Endothelial cell (in vitro differentiated cells): ENCODE results near the gene JAG2. TPM values are rescaled to one million over a fixed set of nuclear protein-coding genes. Genes with fewer than 3 reads are reported as not detected.

Source experiments
- DNase-seq: peaks from one replicate; pipeline ENCODE4 v3.0.0; 2021; ENCODE audit warnings: low spot score
- H3K27ac Mint-ChIP-seq: one replicate; pipeline ENCODE4 v1.8.0; 2021; ENCODE audit warnings: mixed read lengths, inconsistent platforms; ENCODE audit not compliant: unreplicated experiment
- H3K27me3 Mint-ChIP-seq: one replicate; pipeline ENCODE4 v1.8.0; 2021; ENCODE audit warnings: mild to moderate bottlenecking, moderate library complexity, mixed read lengths, inconsistent platforms; ENCODE audit not compliant: unreplicated experiment
- H3K36me3 Mint-ChIP-seq: one replicate; pipeline ENCODE4 v1.8.0; 2021; ENCODE audit warnings: mild to moderate bottlenecking, low read depth, mixed read lengths, inconsistent platforms; ENCODE audit not compliant: unreplicated experiment
- H3K4me1 Mint-ChIP-seq: one replicate; pipeline ENCODE4 v1.8.0; 2021; ENCODE audit warnings: mild to moderate bottlenecking, mixed read lengths, inconsistent platforms; ENCODE audit not compliant: unreplicated experiment
- H3K4me3 Mint-ChIP-seq: one replicate; pipeline ENCODE4 v1.8.0; 2021; ENCODE audit warnings: mild to moderate bottlenecking, mixed read lengths, inconsistent platforms; ENCODE audit not compliant: unreplicated experiment
- H3K9me3 Mint-ChIP-seq: one replicate; pipeline ENCODE4 v1.8.0; 2021; ENCODE audit warnings: mixed read lengths, inconsistent platforms; ENCODE audit not compliant: unreplicated experiment
- total RNA-seq: library from RNA; stranded (reverse); fragmentation: NEBNext Ultra II Directional; extraction: Animal tissue kit (Norgen Biotek cat#: 25700); gene quantifications from one replicate; pipeline ENCODE4 v1.2.1, GENCODE V29; 2021; ENCODE audit not compliant: unreplicated experiment
- TF ChIP-seq, protein P1 (sequence below): fragments of 200-600 bp; sonication (generic); IDR thresholded peaks from one replicate; pipeline ENCODE4 v1.5.0; 2021; ENCODE audit warnings: antibody characterized with exemption; ENCODE audit not compliant: unreplicated experiment

The JAG2 gene
- total RNA-seq, 1 donor from 2014 or later = 280 TPM

DNA sequence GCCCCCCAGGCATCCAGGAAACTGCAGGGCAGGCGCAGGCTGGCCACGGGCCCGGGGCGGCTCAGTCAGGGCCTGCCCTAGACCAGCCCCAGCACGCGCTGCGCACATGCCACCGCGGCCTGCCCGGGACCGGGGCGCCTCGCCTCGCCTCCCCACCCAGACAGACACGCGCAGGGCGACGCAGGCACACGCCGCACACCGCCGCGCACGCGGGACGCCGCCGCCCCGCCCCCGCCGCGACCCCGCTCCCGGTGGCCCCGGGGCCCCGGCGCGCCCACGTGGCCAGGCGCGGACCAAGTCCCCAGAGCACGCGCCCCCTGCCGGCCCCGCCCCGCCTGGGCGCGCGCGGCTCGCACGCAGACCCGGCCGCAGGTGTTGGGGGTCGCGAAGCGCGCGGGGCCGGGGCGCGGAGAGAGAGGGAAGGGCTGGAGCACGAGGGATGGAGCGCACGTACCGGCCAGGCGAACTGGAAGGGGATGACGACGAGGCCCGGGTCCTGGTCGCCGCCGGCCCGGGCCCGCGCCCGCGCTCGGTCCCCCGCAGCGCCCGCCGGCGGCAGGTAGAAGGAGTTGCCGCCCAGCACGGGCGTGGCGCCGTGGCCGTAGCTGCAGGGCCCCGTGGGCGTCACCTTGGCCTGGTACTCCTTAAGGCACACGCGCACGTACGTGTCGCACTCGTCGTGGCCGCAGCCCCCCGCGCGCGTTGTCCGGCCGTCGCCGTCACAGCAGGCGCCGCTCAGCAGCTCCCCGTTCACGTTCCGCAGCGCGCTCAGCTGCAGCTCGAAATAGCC lies 1.1 kb downstream of the JAG2 start:
- H3K4me3 Mint-ChIP-seq = peak overlapping the region; percentile 90
- TF ChIP-seq, protein P1, sequence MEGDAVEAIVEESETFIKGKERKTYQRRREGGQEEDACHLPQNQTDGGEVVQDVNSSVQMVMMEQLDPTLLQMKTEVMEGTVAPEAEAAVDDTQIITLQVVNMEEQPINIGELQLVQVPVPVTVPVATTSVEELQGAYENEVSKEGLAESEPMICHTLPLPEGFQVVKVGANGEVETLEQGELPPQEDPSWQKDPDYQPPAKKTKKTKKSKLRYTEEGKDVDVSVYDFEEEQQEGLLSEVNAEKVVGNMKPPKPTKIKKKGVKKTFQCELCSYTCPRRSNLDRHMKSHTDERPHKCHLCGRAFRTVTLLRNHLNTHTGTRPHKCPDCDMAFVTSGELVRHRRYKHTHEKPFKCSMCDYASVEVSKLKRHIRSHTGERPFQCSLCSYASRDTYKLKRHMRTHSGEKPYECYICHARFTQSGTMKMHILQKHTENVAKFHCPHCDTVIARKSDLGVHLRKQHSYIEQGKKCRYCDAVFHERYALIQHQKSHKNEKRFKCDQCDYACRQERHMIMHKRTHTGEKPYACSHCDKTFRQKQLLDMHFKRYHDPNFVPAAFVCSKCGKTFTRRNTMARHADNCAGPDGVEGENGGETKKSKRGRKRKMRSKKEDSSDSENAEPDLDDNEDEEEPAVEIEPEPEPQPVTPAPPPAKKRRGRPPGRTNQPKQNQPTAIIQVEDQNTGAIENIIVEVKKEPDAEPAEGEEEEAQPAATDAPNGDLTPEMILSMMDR = peak; percentile 56
- H3K27me3 Mint-ChIP-seq = peaks cover 20% of the 10 kb centered on the region
- H3K27ac Mint-ChIP-seq = no peak overlapping the region
- H3K4me1 Mint-ChIP-seq = peaks cover 30% of the 10 kb centered on the region
- no peaks in the 10 kb centered on the region for H3K9me3 Mint-ChIP-seq
- H3K36me3 Mint-ChIP-seq = peaks cover 6% of the 10 kb centered on the region
- DNase-seq = peak; percentile 34

DNA sequence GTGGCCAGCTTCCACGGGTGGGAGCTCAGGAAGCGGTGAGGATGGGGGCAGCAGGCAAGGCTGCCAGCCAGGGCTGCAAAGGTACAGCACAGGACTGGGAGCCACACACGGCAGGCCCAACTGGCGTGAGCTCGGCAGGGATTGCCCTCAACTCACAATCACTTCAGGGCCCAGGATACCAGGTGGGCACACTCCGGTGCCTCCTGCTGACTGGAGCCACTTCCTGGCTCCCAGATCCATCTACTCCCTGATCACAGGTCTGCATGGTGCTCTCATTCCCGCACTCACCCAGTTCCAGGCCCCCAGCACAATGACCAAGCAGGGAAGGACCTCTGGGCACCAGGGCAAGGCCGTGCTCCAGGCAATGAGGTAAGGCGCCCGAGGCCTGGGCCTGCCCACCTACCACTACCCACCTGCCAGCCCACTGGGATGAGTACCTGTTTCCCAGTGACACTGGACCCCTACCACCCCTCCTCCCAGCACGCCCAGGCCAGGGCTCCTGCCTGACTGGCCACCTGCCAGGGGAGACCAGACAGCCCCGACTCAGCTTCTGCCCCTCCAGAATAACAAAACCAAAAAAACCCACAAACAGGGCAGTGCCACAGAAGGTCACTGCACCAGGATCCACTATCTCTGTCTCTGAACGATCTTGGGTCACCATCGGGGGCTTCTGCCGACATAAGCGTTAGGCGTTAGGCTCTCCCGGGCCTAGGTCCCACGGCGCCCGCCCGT lies 1.8 kb downstream of the JAG2 start:
- H3K27ac Mint-ChIP-seq = no peak overlapping the region
- H3K27me3 Mint-ChIP-seq = peaks cover 23% of the 10 kb centered on the region
- TF ChIP-seq, protein P1 = no peak
- H3K9me3 Mint-ChIP-seq = no peaks in the 10 kb centered on the region
- peaks cover 37% of the 10 kb centered on the region for H3K4me1 Mint-ChIP-seq
- DNase-seq = no peak
- H3K36me3 Mint-ChIP-seq = peaks cover 6% of the 10 kb centered on the region
- peak overlapping the region; percentile 90 for H3K4me3 Mint-ChIP-seq

DNA sequence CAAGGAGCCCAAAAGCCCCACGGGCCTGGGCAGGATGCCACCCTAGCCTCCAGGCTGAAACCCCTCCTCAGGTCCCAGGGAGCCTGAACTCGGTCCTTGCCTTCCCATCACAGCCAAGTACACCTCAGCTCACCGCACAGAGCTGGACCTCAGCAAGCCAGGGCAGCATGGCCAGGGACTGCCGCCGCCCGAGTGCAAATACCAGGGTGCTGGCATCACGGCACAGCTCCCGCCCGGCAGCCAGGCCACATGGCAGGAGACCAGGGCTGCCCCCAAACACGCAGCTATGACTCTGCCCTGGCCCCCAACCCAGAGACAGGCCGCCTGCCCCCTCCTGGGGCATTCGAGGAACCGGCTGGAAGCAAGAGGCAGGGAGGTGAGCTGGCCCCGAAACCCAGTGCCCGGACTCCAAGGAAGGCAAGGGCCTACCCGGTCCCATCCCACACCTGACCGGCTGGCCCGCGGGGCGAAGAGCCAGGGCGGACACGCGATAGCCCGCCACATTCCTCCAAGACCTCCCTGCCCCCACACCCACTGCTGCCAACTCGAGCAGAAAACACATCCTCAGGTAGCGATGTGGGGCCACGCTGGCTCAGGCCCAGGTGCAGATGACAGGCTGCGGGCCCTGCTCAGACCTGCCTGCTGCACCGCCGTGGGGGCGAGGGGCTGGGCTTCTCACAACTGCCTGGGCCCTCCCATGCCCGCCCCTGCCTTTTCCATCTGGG lies 2.7 kb downstream of the JAG2 start:
- Mint-ChIP-seq H3K9me3 (no peaks in the 10 kb centered on the region), H3K36me3 (peaks cover 6% of the 10 kb centered on the region), H3K27me3 (peaks cover 26% of the 10 kb centered on the region), H3K4me3 (peak overlapping the region; percentile 62), H3K4me1 (peaks cover 41% of the 10 kb centered on the region), H3K27ac (no peak overlapping the region)
- no peak for DNase-seq
- TF ChIP-seq, protein P1 = no peak

DNA sequence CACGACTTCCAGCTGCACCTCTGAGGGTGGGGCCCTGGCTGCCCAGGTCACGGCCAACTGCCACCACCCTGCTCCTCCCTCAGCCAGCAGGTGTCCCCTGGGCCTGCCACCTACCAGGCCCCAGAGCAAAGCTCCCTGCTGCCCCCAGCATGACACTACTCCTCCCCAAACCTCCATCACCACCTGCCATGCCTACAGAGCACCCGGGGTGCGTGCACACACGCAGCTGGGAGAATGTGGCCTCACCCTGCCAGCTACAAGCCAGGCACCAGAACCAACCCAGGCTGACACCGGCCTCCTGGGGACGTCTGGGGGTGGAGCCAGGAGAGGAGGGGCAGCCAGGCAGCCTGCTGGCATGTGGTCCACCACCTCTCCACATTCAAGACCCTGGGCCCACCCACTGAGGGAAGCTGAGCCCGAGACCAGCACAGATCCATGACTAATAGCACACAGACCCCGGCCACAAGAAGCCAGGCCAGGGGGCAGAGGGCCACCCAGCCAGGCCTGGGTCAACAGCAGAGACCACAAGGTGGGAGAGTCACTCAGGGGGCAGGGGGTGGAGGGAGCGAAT lies 3.4 kb downstream of the JAG2 start:
- TF ChIP-seq, protein P1 = no peak
- Mint-ChIP-seq H3K27ac (no peak overlapping the region), H3K4me3 (no peak overlapping the region), H3K9me3 (no peaks in the 10 kb centered on the region), H3K27me3 (peaks cover 28% of the 10 kb centered on the region), H3K4me1 (peaks cover 47% of the 10 kb centered on the region), H3K36me3 (peaks cover 6% of the 10 kb centered on the region)
- DNase-seq = no peak
